ENCODE data around the gene PKNOX2. TPM values are rescaled to one million over a fixed set of nuclear protein-coding genes. Genes with fewer than 3 reads are reported as not detected.

The PKNOX2 gene
- total and polyA plus RNA-seq, 2 of the 4 experiments (the other 2 are of a cell fraction), result 0.72 to 2.3 TPM

DNA sequence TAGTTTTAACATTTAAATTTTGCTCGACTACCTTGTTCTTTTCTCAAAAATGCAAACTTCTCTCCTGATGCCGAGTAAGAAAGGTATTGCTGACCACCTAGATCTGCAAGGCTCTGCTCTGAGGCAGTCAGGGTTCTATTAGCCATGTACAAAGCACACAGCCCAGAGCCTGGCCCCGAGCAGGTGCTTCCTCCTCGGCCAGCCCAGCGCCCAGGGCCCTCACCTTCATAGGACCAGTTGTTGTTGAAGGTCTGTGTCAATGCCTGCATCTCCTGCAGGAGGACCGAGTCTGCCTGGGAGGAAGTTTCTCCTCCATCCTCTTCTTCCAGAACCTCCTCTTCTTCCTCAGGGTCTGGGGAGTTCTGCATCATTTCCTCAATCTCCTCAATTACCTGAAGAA, 295.7 kb downstream of the PKNOX2 start (continued):
- no peak for TF ChIP-seq CEBPB (IDR thresholded peaks at IDR 0.05; ENCODE audit: low read depth, low read length)

DNA sequence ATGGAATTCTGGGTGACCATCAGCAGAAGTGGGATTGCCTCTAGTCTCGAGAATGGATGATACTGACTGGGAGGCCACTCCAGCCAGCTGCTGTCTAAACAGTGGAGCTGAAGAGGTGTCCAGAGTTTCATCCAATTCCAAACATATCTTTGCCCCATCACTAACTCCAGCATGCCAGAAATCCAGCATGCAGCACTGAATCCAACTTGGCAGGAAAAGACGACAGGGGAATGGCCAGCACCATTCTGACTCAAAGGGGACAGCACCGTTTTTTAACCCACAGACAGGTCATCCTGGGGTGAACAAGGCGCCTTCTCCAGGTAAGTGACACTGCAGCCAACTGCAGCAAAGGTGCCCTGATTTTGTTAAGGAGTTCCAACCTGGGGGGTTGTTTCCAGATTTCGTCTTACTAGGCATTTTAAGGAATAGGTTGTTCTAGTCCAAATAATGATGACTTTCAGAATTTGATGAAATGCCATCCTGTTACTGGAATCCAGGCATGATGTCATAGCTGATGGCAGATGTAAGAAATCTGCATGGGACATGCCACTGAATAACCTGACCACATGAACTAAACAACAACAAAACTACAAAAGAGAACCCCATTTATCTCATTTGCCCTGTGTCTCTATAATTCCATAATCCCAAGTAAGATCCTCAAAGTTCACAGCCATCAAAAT, 299.2 kb downstream of the PKNOX2 start:
- H3K9me1 ChIP-seq (ENCODE audit: insufficient read depth, low read length), result peaks cover 2% of the 10 kb centered on the region; the same call in 1 of the 2 replicates
- H3K9ac ChIP-seq (ENCODE audit: low read depth, low read length), result no peak overlapping the region
- no peak overlapping the region; the same call in 1 of the 2 replicates for H3K27ac ChIP-seq (ENCODE audit: insufficient read depth, low read length)
- in situ Hi-C loops (cut with MboI; ENCODE audit: low sequenced_read_pairs) (no loop called here), dilution Hi-C loops (cut with HindIII; ENCODE audit: low sequenced_read_pairs, unreplicated experiment) (no loop called here), intact Hi-C loops (cut with micrococcal nuclease) (no loop called here)
- CTCF ChIA-PET, result no interaction called here
- H3K27me3 ChIP-seq (ENCODE audit: control insufficient read depth, insufficient read depth, low read length), result no peaks in the 10 kb centered on the region
- POLR2A ChIA-PET (ENCODE audit: unreplicated experiment), result no interaction called here
- H3K23ac ChIP-seq (ENCODE audit: low read depth, low read length), result peak overlapping the region; percentile 16; the same call in 1 of the 2 replicates
- no peak overlapping the region; a peak in 1 of 4 replicates for H4K8ac ChIP-seq (ENCODE audit: low read depth in 2 of 2, low read length in 2 of 2)
- no peak overlapping the region for H2BK15ac ChIP-seq (ENCODE audit: low read depth, low read length)
- no peak overlapping the region for H4K5ac ChIP-seq (ENCODE audit: low read depth, low read length)
- H3K18ac ChIP-seq (ENCODE audit: low read depth, low read length), result no peak overlapping the region
- 100% methylated on average over 1 of the region's 5 CpGs; no CpG with 5 or more reads in 1 of the 2 experiments for WGBS, 2 experiments (ENCODE audit: extremely low coverage in 2 of 2, insufficient read length in 1 of 2)
- H3K4ac ChIP-seq (ENCODE audit: low read depth, low read length), result peak overlapping the region; percentile 29; the same call in 1 of the 2 replicates
- no peak overlapping the region for H2BK5ac ChIP-seq (ENCODE audit: low read depth, low read length, poor library complexity, severe bottlenecking)
- H4K91ac ChIP-seq (ENCODE audit: insufficient read depth, low read depth, low read length), result 0 out of 2 replicates have a peak overlapping the region, but pooled peaks have one; percentile 28
- H2AFZ ChIP-seq (replicated peaks; ENCODE audit: low read length, poor library complexity), result no peak overlapping the region
- H2AK9ac ChIP-seq (replicated peaks; ENCODE audit: low read depth, low read length, poor library complexity), result no peak overlapping the region
- H3K9me3 ChIP-seq (ENCODE audit: control insufficient read depth, insufficient read depth, low read length), result no peaks in the 10 kb centered on the region
- no TSS peak for BruUV-seq (replicated peaks)
- no peak overlapping the region for H3K4me2 ChIP-seq (ENCODE audit: low read depth, low read length)
- H2BK20ac ChIP-seq (ENCODE audit: low read depth, low read length), result peak overlapping the region; percentile 26; the same call in 1 of the 2 replicates
- peaks cover 1% of the 10 kb centered on the region; the same call in 1 of the 2 replicates for H3K36me3 ChIP-seq (ENCODE audit: control insufficient read depth, insufficient read depth, low read length)
- ATAC-seq (ENCODE audit: low read depth) (peak; percentile 52), DNase-seq (peak; percentile 11)
- H4K20me1 ChIP-seq (ENCODE audit: insufficient read depth, low read length), result no peaks in the 10 kb centered on the region
- H2AK5ac ChIP-seq (ENCODE audit: low read depth, low read length), result peak overlapping the region; percentile 40; the same call in 1 of the 2 replicates
- peak overlapping the region; percentile 58 for H3K14ac ChIP-seq (replicated peaks; ENCODE audit: low read depth, low read length)
- 0 out of 2 replicates have a peak overlapping the region, but pooled peaks have one; percentile 3 for H2BK120ac ChIP-seq (ENCODE audit: low read depth, low read length)
- no peaks in the 10 kb centered on the region for H3K79me1 ChIP-seq (ENCODE audit: low read depth in 1 of 2, low read length in 2 of 2)
- no peak overlapping the region for H3K4me3 ChIP-seq (ENCODE audit: insufficient read depth, low read depth, low read length)
- no peak overlapping the region for H3K56ac ChIP-seq (ENCODE audit: extremely low read depth, insufficient read depth, low read length)
- H3K4me1 ChIP-seq (ENCODE audit: control insufficient read depth, insufficient read depth, low read length), result peaks cover 3% of the 10 kb centered on the region; the same call in 1 of the 2 replicates
- TF ChIP-seq RFX5 (IDR thresholded peaks at IDR 0.05; ENCODE audit: low read depth, low read length), result no peak
- TF ChIP-seq, protein P1, sequence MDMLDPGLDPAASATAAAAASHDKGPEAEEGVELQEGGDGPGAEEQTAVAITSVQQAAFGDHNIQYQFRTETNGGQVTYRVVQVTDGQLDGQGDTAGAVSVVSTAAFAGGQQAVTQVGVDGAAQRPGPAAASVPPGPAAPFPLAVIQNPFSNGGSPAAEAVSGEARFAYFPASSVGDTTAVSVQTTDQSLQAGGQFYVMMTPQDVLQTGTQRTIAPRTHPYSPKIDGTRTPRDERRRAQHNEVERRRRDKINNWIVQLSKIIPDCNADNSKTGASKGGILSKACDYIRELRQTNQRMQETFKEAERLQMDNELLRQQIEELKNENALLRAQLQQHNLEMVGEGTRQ (IDR thresholded peaks at IDR 0.05; ENCODE audit: low read depth, low read length), result no peak
- TF ChIP-seq SMC3 (IDR thresholded peaks at IDR 0.05; ENCODE audit: low read depth, low read length), result no peak
- no peak for TF ChIP-seq BHLHE40 (IDR thresholded peaks at IDR 0.05; ENCODE audit: low read depth, low read length)
- no peak for TF ChIP-seq MAZ (IDR thresholded peaks at IDR 0.05; ENCODE audit: borderline replicate concordance, low read depth, low read length)
- TF ChIP-seq RCOR1 (IDR thresholded peaks at IDR 0.05; ENCODE audit: insufficient replicate concordance, low read length), result no peak
- TF ChIP-seq, protein P2, sequence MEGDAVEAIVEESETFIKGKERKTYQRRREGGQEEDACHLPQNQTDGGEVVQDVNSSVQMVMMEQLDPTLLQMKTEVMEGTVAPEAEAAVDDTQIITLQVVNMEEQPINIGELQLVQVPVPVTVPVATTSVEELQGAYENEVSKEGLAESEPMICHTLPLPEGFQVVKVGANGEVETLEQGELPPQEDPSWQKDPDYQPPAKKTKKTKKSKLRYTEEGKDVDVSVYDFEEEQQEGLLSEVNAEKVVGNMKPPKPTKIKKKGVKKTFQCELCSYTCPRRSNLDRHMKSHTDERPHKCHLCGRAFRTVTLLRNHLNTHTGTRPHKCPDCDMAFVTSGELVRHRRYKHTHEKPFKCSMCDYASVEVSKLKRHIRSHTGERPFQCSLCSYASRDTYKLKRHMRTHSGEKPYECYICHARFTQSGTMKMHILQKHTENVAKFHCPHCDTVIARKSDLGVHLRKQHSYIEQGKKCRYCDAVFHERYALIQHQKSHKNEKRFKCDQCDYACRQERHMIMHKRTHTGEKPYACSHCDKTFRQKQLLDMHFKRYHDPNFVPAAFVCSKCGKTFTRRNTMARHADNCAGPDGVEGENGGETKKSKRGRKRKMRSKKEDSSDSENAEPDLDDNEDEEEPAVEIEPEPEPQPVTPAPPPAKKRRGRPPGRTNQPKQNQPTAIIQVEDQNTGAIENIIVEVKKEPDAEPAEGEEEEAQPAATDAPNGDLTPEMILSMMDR (conservative IDR thresholded peaks at IDR 0.05; ENCODE audit: low read depth, low read length), result no peak
- TF ChIP-seq ELK1 (IDR thresholded peaks at IDR 0.05; ENCODE audit: borderline replicate concordance, low read depth, low read length), result no peak
- no peak for TF ChIP-seq FOS (IDR thresholded peaks at IDR 0.05; ENCODE audit: low read depth, low read length)
- no peak for TF ChIP-seq POLR2A (IDR thresholded peaks at IDR 0.05; ENCODE audit: low read depth, low read length)
- no peak for TF ChIP-seq MAFK (IDR thresholded peaks at IDR 0.05; ENCODE audit: low read depth, low read length)

Measured in IMR-90 (cell line).